GM21390 (cell line): ENCODE results near the gene SPO11.

Experiments used
- ATAC-seq: cut with Tn5 transposase; IDR thresholded peaks from one replicate; pipeline ENCODE4 v1.9.1; 2021; ENCODE audit not compliant: unreplicated experiment

SPO11 gene

GRCh38 chr20:57310821-57311514 lies 18.6 kb upstream of the SPO11 start:
- ATAC-seq, result no peak

GRCh38 chr20:57312138-57312537 lies 17.5 kb upstream of the SPO11 start:
- ATAC-seq, result no peak

DNA sequence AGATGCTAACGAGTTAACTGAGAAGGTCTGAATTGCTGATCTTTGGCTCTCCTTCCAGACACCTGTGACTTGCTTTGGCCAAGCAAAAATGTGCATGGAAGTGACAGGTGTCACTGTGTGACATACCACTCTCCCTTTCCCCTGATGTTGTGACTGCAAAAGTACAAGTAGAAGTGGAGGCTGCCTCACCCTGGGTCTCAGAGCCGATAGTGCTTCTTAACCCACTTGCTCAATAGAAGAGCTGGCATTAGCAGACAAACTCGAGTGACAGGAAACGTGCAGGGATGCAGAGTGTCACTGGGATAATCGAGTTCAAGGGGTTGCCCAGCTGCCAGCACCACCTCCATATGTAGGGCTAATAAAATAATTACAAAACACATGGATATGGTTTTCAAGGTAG lies 16.4 kb upstream of the SPO11 start:
- ATAC-seq, result no peak

DNA sequence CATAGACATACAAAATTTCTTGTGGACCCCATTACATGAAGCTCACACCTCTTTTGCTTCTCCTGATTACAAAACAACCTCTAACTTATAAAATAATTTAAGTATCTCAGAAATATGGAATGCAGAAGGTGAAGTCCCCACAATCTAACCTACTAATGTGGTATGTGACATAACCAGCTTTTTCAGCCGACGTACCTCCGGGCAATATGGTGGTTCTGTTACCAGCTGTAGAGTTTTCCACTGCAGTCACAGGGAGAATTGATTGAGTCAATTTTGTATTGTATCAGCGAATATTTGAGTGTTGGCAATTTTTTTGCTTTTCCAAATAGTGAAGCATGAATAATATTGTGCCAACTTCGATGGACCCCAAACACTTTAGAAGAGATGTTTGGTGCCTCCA lies 15.7 kb upstream of the SPO11 start:
- ATAC-seq, result no peak

- no peak for ATAC-seq
These were observed 14.3 kb upstream of the SPO11 start for GRCh38 chr20:57315083-57315975.

DNA sequence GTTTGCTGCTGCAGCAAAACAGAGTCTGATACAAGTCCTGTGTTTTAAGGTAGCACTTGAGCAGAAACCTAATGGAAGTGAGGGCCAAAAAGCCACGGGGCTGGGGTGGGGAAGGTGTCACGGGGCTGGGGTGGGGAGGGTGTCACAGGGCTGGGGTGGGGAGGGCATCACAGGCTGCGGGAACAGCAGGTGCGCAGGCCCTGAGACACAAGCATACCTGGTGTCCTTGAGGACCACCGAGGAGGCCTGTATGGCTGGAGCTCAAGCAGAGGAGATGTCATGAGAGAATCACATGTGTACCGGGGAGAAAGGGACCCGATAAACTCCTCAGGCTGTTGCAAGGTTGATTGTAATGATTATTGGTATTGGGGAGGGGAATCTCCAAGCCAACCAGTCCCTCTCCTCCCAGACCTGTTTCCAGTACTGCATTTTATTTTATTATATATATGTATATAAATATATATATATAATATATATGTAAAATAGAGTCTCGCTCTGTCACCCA lies 13.6 kb upstream of the SPO11 start:
- ATAC-seq, result no peak

GRCh38 chr20:57316795-57317201 lies 12.8 kb upstream of the SPO11 start:
- no peak for ATAC-seq

DNA sequence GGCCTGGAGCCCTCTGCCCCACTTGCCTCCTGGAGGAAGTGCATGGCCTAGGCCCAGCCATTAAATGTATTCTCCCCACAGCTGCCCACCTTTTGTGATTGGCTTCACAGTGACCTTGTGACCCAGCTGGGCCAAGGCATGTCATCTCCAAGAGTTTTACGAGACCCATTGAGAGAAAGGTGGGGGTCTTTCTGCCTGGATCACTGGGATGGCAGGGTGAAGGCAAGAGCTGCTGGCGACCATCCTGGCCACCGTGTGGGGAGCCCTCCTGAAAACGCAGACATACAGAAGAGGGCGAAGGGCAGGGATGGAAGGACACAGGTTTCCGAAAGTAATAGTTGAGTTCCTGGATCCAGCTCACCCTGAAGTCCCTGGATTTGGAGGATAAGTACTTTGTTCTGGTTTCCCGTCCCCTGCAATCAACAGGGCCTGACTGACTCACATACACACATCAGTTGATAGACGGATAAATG lies 12.3 kb upstream of the SPO11 start:
- ATAC-seq, result no peak

- no peak for ATAC-seq
These were observed 11.7 kb upstream of the SPO11 start for GRCh38 chr20:57317789-57318371.

DNA sequence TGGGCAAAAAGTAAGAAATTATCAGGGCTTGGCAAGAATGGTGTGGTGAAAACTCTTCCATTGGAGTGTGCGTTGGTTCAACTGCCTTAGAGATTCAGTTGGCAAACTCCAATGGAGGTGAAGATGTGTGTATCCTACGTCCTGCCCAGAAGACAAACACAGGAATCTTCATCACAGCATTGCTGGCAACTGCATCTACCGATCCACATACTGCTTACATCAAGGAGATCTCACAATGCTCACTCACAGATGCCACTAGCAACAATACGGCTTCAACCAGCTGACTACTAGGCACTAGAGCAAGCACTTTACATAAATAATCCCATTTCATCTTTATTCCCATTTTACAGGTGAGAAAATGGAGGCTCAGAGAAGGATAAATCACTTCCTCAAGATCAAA lies 10.0 kb upstream of the SPO11 start:
- ATAC-seq, result no peak

- ATAC-seq, result no peak
These were observed 9.2 kb upstream of the SPO11 start for GRCh38 chr20:57320358-57320757.

GRCh38 chr20:57321142-57321541 lies 8.5 kb upstream of the SPO11 start:
- no peak for ATAC-seq

DNA sequence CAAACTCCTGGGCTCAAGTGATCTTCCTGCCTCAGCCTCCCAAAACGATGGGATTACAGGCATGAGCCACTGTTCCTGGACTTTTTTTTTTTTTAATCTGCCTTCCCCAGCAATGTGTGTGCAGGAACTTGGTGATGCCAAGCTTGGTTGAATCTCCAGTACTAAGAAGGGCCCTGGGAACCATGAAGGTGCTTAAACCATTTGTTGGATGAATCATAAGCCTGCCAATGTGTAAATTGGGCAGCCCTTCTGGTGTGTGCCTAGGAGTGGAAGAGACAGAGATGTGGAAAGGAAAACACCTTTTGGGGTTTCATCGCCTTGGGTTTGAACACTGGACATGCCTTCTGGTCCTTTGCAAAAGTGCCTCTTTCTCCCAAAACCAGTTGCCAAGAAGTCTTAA lies 7.1 kb upstream of the SPO11 start:
- ATAC-seq, result no peak

DNA sequence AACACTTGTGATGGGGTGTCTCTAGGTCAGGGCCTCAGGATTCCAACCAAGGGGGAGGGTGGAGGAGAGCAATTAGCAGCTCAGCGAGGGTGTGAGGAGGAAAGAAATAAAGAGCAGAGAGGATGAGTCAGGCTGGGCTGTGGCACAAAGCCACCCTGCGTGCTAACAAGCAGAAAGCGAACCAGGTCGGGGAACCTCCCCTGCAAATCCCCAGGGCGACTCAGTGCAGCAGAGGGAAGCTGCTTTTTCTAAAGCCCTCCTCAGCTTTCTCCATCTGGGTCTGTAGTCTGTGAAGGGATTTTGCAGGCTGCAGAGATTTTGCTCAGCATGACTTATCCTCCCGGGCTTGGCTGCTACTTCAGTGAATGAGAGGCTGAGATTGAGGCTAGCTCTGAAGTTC lies 6.6 kb upstream of the SPO11 start:
- ATAC-seq, result no peak

GRCh38 chr20:57325632-57326356 lies 3.8 kb upstream of the SPO11 start:
- no peak for ATAC-seq

- ATAC-seq, result no peak
These were observed 2.7 kb upstream of the SPO11 start for GRCh38 chr20:57326667-57327455.

- no peak for ATAC-seq
These were observed 1.8 kb upstream of the SPO11 start for GRCh38 chr20:57327820-57328219.

DNA sequence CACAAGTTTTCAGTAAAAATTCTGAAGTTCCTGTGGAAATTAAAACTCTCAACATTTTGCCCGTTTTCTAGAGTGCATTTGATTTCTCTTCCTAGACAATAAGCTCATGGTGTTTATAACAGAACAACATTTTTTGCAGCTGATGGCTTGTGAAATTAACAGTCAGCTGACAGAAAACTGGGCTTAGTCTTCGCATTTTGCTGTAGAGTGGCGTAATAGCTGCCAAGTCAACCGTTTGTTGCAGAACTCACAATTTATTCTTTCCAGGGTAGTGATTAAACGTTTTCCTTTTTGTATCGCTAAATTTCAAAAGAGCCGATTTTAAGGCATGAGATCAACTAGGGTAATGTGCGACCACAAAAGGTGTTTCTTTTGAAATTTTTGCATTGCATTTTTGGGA lies 1.4 kb downstream of the SPO11 start:
- no peak for ATAC-seq

DNA sequence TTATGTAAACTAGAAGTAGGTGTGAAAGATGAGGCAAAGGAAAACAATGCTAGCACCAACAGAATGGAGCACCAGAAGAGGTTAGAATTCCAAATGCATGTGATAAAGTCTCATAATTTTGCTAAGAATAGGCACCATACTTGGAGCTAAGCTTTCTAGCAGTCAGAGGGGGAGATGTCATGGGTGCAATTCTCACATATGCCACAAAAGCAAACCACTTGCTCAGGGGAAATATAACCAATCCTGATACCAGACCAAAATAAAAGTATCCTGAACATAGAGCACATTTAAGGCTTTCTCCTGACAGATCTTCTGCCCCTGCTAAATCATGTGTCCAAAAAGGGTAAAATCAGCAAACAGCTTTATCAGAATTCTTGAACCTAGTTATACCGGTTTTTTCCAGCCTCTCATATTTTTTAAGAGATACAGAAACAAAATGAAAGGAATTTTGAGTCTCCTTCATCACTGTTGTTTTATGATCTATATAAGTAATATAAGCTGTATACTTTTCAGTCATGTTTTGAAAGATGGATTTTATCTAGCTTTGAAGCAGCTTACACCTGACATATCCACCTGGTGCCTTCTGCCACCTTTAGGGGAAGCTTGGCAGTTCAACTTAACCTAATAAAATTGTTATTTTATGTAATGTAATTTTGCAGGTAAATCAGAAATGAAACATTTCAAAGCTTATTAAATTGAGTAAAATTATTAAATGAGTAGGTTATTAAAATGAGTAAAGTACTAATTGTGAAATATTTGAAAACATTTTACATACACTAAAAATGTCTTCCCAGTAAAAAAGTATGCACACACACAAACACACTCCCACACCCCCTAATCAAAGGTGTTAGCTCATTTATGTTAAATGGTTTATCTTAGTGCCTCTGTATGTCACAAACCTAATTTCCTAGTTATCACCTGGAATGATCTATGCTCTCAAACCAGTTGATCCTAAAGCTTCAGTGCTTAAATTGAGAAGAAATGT lies 2.8 kb downstream of the SPO11 start:
- no peak for ATAC-seq
